GM23338 (cell line): ENCODE results near the gene SND1. TPM values are rescaled to one million over a fixed set of nuclear protein-coding genes. Genes with fewer than 3 reads are reported as not detected.
A peak's percentile ranks its signal among the peaks of the same experiment; 100 is the strongest.

Experiments used
- ATAC-seq: fragments of 200-7000 bp; cut with Tn5 transposase; 3 replicates; pipeline ENCODE4 v1.9.1; 2020
- DNase-seq: peaks from one replicate; pipeline ENCODE4 v3.0.0-alpha.2; 2015; ENCODE audit warnings: low spot score
- H2AFZ ChIP-seq: fragments of 200-600 bp; sonication (generic); 2 replicates; pipeline ENCODE4 v1.8.0; 2016; ENCODE audit warnings: antibody characterized with exemption, mild to moderate bottlenecking, moderate library complexity
- H3F3A ChIP-seq: fragments of 200-600 bp; sonication (generic); replicated peaks from 2 replicates; pipeline ENCODE4 v1.8.0; 2017; ENCODE audit warnings: antibody characterized with exemption, mixed run types, low read depth
- H3K27ac ChIP-seq: fragments of 200-600 bp; sonication (generic); 2 replicates; pipeline ENCODE4 v1.6.1; 2016; ENCODE audit warnings: low read depth
- H3K27me3 ChIP-seq: fragments of 200-600 bp; sonication (generic); 2 replicates; pipeline ENCODE4 v1.8.0; 2016; ENCODE audit warnings: mild to moderate bottlenecking, mixed run types, moderate library complexity; ENCODE audit not compliant: insufficient read depth
- H3K36me3 ChIP-seq: fragments of 200-600 bp; sonication (generic); 2 replicates; pipeline ENCODE4 v1.8.0; 2016; ENCODE audit warnings: mild to moderate bottlenecking; ENCODE audit not compliant: insufficient read depth
- H3K4me1 ChIP-seq: fragments of 200-600 bp; sonication (generic); 2 replicates; pipeline ENCODE4 v1.8.0; 2016; ENCODE audit warnings: mild to moderate bottlenecking, moderate library complexity; ENCODE audit not compliant: insufficient read depth
- H3K4me2 ChIP-seq: fragments of 200-600 bp; sonication (generic); 2 replicates; pipeline ENCODE4 v1.7.1; 2017; ENCODE audit warnings: mixed run types
- H3K4me3 ChIP-seq: fragments of 200-600 bp; sonication (generic); 2 replicates; pipeline ENCODE4 v1.6.1; 2016; ENCODE audit warnings: mixed run types
- H3K79me2 ChIP-seq: fragments of 200-600 bp; sonication (generic); replicated peaks from 2 replicates; pipeline ENCODE4 v1.8.0; 2017; ENCODE audit warnings: mild to moderate bottlenecking; ENCODE audit not compliant: insufficient read depth
- H3K9me2 ChIP-seq: fragments of 200-600 bp; sonication (generic); 2 replicates; pipeline ENCODE4 v1.8.0; 2017; ENCODE audit not compliant: insufficient read depth
- H4K20me1 ChIP-seq: fragments of 200-600 bp; sonication (generic); replicated peaks from 2 replicates; pipeline ENCODE4 v1.8.0; 2017; ENCODE audit warnings: mild to moderate bottlenecking; ENCODE audit not compliant: insufficient read depth
- H3K27ac Mint-ChIP-seq: 2 replicates; pipeline ENCODE4 v1.8.0; 2020; ENCODE audit warnings: inconsistent platforms, mild to moderate bottlenecking, moderate library complexity, mixed read lengths
- H3K27me3 Mint-ChIP-seq: 3 replicates; pipeline ENCODE4 v1.8.0; 2022; ENCODE audit warnings: low read depth, mild to moderate bottlenecking, moderate library complexity, mixed read lengths, inconsistent platforms; ENCODE audit not compliant: insufficient read depth, poor library complexity
- H3K36me3 Mint-ChIP-seq: 3 replicates; pipeline ENCODE4 v1.8.0; 2021; ENCODE audit warnings: low read depth, mild to moderate bottlenecking, inconsistent platforms, moderate library complexity, mixed read lengths
- H3K4me1 Mint-ChIP-seq: 3 replicates; pipeline ENCODE4 v1.8.0; 2020; ENCODE audit warnings: mild to moderate bottlenecking, inconsistent platforms, mixed read lengths
- H3K4me3 Mint-ChIP-seq: 3 replicates; pipeline ENCODE4 v1.8.0; 2021; ENCODE audit warnings: moderate library complexity, mild to moderate bottlenecking, inconsistent platforms, mixed read lengths
- H3K9me3 Mint-ChIP-seq: 3 replicates; pipeline ENCODE4 v1.8.0; 2020; ENCODE audit warnings: moderate library complexity, mild to moderate bottlenecking, inconsistent platforms, mixed read lengths
- CTCF ChIP-seq, 2 experiments: fragments of 200-600 bp in 1 of 2; sonication (generic) in 1 of 2; conservative IDR thresholded peaks; 2 replicates each; pipeline versions ENCODE4 v1.5.1 to v1.6.1; 2016 to 2017; ENCODE audit warnings: antibody characterized with exemption in 2 of 2, low read depth in 2 of 2, mild to moderate bottlenecking in 2 of 2, moderate library complexity in 1 of 2
- NANOG ChIP-seq: IDR thresholded peaks from 2 replicates; pipeline ENCODE4 v1.6.1; 2016; ENCODE audit warnings: antibody characterized with exemption, borderline replicate concordance
- polyA plus RNA-seq: library from polyadenylated mRNA; unstranded; fragments of >200 nt; fragmentation: Nextera tagmentation; extraction: Ambion mirVana; gene quantifications from 2 replicates; pipeline ENCODE4 v1.2.1, GENCODE V29; 2016
- total RNA-seq: library from RNA; depleted of rRNA; stranded (reverse); fragments of >200 nt; shearing (Covaris generic); gene quantifications from 2 replicates; pipeline ENCODE4 v1.2.3, GENCODE V29; 2014
- TF ChIP-seq, protein P1 (sequence below): fragments of 250-450 bp; sonication (Bioruptor Pico); IDR thresholded peaks from 2 replicates; pipeline ENCODE4 v1.5.0; 2020; ENCODE audit warnings: mild to moderate bottlenecking, moderate library complexity
- TF ChIP-seq, protein P2 (sequence below): IDR thresholded peaks from one replicate; pipeline ENCODE4 v1.6.1; 2018; ENCODE audit warnings: antibody characterized with exemption; ENCODE audit not compliant: unreplicated experiment

SND1 gene
- total and polyA plus RNA-seq, 2 experiments from 2014 or later = 107 to 254 TPM

GRCh38 chr7:128026551-128026950 lies 374.6 kb downstream of the SND1 start (continued):
- TF ChIP-seq, protein P1, sequence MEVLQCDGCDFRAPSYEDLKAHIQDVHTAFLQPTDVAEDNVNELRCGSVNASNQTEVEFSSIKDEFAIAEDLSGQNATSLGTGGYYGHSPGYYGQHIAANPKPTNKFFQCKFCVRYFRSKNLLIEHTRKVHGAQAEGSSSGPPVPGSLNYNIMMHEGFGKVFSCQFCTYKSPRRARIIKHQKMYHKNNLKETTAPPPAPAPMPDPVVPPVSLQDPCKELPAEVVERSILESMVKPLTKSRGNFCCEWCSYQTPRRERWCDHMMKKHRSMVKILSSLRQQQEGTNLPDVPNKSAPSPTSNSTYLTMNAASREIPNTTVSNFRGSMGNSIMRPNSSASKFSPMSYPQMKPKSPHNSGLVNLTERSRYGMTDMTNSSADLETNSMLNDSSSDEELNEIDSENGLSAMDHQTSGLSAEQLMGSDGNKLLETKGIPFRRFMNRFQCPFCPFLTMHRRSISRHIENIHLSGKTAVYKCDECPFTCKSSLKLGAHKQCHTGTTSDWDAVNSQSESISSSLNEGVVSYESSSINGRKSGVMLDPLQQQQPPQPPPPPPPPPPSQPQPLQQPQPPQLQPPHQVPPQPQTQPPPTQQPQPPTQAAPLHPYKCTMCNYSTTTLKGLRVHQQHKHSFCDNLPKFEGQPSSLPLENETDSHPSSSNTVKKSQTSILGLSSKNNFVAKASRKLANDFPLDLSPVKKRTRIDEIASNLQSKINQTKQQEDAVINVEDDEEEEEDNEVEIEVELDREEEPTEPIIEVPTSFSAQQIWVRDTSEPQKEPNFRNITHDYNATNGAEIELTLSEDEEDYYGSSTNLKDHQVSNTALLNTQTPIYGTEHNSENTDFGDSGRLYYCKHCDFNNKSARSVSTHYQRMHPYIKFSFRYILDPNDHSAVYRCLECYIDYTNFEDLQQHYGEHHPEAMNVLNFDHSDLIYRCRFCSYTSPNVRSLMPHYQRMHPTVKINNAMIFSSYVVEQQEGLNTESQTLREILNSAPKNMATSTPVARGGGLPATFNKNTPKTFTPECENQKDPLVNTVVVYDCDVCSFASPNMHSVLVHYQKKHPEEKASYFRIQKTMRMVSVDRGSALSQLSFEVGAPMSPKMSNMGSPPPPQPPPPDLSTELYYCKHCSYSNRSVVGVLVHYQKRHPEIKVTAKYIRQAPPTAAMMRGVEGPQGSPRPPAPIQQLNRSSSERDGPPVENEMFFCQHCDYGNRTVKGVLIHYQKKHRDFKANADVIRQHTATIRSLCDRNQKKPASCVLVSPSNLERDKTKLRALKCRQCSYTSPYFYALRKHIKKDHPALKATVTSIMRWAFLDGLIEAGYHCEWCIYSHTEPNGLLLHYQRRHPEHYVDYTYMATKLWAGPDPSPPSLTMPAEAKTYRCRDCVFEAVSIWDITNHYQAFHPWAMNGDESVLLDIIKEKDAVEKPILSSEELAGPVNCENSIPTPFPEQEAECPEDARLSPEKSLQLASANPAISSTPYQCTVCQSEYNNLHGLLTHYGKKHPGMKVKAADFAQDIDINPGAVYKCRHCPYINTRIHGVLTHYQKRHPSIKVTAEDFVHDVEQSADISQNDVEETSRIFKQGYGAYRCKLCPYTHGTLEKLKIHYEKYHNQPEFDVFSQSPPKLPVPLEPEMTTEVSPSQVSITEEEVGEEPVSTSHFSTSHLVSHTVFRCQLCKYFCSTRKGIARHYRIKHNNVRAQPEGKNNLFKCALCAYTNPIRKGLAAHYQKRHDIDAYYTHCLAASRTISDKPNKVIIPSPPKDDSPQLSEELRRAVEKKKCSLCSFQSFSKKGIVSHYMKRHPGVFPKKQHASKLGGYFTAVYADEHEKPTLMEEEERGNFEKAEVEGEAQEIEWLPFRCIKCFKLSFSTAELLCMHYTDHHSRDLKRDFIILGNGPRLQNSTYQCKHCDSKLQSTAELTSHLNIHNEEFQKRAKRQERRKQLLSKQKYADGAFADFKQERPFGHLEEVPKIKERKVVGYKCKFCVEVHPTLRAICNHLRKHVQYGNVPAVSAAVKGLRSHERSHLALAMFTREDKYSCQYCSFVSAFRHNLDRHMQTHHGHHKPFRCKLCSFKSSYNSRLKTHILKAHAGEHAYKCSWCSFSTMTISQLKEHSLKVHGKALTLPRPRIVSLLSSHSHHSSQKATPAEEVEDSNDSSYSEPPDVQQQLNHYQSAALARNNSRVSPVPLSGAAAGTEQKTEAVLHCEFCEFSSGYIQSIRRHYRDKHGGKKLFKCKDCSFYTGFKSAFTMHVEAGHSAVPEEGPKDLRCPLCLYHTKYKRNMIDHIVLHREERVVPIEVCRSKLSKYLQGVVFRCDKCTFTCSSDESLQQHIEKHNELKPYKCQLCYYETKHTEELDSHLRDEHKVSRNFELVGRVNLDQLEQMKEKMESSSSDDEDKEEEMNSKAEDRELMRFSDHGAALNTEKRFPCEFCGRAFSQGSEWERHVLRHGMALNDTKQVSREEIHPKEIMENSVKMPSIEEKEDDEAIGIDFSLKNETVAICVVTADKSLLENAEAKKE (CRISPR knock-in tag) = no peak
- TF ChIP-seq NANOG = no peak

DNA sequence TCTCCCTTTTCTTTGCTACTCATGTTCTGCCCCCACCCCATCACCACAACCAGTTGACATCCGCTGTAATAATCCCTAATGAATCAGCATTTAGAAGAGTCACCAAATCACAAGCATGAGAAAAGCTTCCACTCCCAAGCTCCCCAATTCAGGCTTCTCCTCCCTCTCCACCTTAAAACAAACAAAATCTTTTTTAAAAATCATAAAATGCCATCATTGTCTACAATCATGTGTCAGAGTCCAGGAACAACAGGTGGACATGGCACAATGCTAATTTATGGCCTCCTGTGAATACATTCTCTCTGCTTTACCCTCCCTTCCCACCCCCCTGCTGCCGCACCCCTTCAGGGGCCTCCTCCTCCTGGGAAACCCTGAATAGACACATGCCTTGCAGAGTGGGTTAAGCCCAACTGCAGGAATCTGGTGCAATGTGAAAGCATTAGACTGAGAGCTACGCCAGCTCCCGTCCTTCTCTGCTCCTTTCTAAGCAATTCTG lies 375.5 kb downstream of the SND1 start:
- Histone ChIP-seq H3K27me3 (peaks cover 15% of the 10 kb centered on the region), H2AFZ (no peak overlapping the region), H4K20me1 (peaks cover 46% of the 10 kb centered on the region), H3K79me2 (peaks cover 33% of the 10 kb centered on the region), H3K27ac (no peak overlapping the region), H3K4me2 (peak overlapping the region; percentile 62), H3K4me1 (peaks cover 30% of the 10 kb centered on the region), H3K4me3 (0 out of 2 replicates have a peak overlapping the region, but pooled peaks have one; percentile 26), H3K9me2 (peaks cover 5% of the 10 kb centered on the region; the same call in 1 of the 2 replicates), H3F3A (no peaks in the 10 kb centered on the region), H3K36me3 (no peaks in the 10 kb centered on the region)
- Mint-ChIP-seq H3K27ac (no peak overlapping the region), H3K36me3 (peaks cover 30% of the 10 kb centered on the region), H3K27me3 (peaks cover 22% of the 10 kb centered on the region), H3K9me3 (no peaks in the 10 kb centered on the region; the same call in 2 of the 3 replicates), H3K4me1 (peaks cover 64% of the 10 kb centered on the region), H3K4me3 (peak overlapping the region; percentile 31)
- DNase-seq (no peak), ATAC-seq (peak; percentile 4; the same call in 2 of the 3 replicates)
- no peak for TF ChIP-seq CTCF (conservative IDR thresholded peaks at IDR 0.05; ENCODE audit: low read depth in 2 of 2)
- TF ChIP-seq, protein P2, sequence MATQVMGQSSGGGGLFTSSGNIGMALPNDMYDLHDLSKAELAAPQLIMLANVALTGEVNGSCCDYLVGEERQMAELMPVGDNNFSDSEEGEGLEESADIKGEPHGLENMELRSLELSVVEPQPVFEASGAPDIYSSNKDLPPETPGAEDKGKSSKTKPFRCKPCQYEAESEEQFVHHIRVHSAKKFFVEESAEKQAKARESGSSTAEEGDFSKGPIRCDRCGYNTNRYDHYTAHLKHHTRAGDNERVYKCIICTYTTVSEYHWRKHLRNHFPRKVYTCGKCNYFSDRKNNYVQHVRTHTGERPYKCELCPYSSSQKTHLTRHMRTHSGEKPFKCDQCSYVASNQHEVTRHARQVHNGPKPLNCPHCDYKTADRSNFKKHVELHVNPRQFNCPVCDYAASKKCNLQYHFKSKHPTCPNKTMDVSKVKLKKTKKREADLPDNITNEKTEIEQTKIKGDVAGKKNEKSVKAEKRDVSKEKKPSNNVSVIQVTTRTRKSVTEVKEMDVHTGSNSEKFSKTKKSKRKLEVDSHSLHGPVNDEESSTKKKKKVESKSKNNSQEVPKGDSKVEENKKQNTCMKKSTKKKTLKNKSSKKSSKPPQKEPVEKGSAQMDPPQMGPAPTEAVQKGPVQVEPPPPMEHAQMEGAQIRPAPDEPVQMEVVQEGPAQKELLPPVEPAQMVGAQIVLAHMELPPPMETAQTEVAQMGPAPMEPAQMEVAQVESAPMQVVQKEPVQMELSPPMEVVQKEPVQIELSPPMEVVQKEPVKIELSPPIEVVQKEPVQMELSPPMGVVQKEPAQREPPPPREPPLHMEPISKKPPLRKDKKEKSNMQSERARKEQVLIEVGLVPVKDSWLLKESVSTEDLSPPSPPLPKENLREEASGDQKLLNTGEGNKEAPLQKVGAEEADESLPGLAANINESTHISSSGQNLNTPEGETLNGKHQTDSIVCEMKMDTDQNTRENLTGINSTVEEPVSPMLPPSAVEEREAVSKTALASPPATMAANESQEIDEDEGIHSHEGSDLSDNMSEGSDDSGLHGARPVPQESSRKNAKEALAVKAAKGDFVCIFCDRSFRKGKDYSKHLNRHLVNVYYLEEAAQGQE = no peak
